NCI-H2171 (cell line): ENCODE data around the gene HLCS.
"Not testable (repeated sequence)": the region's sequence is repeated elsewhere in the genome, so short reads cannot be mapped to it uniquely, and the experiment has no call there.

Experiments
- DNase-seq: peaks from one replicate; lab custom pipeline; 2025; lab: John Stamatoyannopoulos, UW

Gene HLCS

DNA sequence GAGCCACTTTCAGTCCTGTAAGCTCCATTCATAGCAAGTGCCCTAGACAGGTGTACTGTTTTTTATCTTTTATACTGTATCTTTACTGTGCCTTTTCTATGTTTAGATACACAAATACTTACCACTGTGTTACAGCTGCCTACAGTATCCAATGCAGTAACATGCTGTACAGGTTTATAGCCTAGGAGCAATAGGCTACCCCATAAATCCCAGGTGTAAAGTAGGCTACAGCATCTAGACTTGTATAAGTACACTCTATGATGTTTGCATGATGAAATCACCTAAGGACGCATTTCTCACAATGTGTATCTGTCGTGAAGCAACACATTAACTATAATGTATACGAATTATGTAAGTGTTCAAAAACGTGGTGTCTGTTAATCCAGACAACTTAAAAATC, 10.7 kb downstream of the HLCS start:
- DNase-seq: no peak

DNA sequence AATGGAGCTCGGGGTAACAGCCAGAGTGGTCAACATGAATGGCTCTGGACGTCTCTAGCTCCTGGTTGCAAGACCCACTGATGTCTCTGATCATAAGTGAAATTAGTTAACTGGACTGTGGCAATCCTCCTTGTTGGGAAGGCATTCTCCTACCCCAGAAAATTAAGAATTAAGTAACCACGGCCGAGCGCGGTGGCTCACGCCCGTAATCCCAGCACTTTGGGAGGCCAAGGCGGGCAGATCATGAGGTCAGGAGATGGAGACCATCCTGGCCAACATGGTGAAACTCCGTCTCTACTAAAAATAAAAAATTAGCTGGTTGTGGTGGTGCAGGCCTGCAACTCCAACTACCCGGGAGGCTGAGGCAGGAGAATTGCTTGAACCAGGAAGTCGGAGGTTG, 14.1 kb downstream of the HLCS start:
- DNase-seq: not testable (repeated sequence)

DNA sequence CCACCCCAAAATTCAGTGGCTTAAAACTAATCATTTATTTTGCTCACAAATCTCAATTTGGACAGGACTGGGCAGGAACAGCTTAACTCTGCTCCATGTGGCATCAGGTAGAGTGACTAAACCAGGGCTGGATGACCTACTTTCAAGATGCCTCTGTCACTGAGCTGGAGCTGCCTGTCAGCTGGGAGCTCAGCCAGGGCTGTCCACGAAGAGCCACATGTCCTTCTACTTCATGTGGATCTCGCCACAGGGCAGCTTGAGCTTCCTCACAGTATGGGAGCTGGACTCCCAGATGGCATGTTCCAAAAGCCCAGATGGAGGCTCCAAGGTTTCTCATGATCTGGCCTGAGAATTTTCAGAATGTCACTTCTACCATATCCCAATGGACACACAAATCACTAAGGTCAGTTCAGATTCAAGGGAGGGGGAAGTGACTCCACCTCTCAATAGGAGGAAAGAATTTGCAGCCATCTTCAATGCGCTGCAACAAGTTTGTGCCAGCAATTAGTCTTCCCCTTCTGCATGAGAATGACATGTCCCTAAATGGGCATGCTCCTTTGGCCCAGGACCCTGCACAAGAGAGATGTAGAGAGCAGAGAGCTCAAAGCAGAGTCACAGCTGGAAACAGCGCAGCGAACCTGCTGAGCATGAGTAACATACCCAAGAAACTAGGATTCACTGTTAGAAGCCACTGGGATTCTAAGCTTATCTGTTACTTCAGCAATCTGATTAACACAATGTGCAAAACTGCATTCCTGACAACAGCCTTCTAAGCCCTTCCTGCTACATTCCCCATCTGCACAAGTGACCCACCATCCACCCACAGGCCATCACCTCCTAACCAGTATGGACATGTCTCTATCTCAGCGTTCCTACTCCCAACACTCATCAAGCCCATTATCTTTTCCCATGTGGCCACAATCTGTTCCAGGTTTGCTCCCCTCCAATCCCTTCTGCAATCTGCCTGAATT, 17.0 kb downstream of the HLCS start:
- no peak for DNase-seq

DNA sequence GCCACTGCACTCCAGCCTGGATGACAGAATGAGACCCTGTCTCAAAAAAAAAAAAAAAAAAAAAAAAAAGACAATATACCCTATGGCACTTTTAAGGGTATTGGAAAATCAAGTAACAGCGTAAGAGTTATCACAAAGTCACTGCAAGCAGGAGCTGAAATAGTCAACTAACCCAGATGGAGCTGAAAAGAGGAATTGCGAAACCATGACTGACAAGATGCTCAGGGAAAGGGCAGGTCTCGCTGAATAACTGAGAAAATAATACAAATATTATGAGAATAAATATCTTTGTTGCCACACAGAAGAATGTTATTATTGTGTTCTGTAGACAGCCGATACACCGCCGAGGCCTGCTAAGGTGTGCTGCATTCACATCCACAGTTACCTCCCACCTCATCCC, 17.8 kb downstream of the HLCS start:
- DNase-seq: no peak

DNA sequence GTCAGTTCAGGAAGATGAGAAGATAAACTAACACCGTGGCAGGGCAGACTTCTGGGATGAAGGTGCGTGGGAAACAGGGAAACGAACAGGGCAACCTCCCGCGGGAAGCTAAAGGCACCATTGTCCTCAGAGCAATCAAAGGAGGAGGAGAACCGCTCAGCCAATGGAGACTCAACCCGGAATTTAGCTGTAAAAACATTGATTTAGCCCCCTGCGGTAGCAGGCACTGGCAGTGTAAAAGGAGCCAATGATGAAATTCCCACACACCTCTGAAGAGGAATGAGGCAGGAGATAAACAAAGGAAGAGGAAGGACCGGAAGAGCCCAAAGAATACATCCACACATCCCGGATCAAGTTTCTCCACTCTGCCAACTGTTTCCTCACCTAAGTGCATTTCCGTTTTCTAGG, 19.5 kb downstream of the HLCS start:
- DNase-seq: no peak

DNA sequence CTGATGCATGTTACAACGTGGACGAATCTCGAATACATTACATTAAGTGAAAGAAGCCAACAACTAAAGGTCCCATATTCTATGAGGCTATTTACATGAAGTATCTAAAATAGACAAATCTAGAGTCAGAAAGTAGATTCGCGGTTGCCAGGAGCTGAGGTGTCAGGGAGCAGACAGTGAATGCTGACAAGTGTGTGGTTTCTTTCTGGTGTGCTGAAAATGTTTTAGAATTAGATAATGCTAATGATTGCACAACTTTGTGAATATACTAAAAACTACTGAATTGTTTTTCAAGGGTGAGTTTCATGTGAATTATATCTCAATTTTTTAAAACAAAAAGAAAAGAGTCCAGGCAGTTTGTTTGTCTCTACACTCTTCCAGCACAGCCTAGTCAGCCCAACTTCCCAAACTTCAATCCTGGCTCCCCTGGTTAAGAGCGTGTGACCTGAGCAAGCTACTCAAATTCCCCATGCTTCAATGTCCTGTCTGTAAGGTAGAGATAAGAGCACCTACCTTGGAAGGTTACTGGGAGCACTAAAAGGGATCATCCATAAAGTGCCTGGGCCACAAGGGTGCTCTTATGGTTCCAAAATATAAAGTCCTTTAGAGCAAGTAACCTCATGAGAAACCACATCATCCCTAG, 20.9 kb downstream of the HLCS start:
- no peak for DNase-seq

DNA sequence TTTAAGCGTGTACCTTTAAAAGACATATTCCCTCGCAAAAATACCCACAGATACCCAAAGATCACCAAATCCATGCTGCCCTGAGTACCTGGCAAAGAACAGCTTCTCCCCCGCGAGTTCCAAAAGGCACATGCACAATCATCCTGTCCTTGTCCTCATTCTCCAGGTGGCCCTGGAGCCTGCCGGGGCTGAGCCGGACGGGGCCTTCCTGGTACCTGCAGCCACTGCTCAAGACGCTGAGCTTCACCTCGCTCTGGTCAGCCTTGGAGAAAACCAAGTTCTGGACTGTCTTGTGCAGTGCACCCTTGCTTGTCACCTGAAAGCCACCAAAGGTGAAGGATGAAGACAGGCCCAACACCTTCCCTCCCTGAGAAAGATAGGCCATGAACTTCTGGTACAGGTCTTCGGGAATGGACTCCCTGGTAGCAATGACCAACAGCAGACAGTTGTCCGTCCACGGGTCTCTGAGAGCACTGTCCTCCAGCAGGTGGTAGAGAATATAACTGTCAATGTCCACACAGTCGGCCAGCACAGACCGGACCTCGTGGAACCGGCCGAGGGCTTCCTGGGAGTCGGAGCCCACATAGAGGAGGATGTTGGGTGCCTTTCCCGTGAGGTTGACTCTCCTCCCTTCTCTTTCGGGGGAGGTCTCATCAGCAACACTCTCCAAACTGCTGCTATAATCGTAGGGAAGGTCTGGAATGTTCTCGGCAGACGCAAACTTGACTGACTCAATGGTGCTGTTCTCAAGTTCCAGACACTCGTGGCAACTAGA, 29.9 kb downstream of the HLCS start:
- no peak for DNase-seq

DNA sequence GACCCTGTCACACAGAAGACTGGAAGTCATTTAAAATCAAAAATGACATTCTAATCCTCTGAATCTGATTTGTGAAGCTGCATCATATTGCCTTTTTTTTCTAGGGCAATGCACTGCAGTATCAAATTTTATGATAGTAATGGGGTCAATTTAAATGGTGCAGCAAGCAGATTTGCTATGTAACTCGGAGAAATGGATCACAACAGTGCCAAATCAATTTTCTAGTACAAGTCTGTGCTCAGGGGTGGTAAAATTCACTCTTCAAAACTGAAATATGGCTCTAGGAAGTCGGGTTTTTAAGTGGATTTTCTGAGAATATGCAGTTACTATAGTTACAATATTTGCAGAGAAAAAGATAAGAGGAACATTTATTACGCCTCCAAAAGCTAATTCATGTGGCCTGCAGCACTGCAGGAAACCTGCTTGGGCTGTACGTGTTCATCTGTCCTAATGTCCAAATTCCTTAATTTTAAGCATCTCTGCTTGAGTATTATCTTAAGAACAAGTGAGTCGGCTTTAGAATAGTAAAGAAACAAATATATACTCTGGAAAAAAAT, 31.5 kb downstream of the HLCS start:
- no peak for DNase-seq

DNA sequence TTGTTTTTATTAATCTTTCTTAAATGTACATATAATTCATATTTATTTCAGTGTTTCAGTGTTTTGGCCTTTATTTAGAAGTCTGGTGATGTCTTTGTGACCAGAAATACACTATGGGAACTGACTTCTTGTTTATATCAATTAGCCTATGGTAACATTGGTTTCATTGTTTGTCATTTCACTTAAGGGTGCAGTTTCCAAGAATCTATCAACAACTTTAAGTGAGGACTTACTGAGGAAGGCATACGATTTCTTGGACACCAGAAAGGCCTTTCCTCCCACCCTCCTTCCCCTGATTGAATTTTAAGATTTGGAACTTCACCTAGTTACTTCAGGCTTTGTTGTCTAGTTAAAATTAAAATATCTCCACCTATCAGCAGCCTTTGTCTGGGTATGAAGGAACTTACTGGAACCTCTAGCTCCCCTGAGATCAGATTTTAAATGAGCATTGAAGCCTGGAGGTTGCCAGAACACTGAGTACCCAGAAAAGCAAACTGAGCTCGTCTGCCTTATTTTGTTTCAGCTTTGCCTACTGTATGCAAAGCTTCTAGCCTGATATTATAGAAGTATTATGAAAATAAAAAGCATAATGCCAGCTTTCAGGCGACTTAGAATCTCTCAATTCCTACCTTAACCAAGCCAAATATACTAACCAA, 34.2 kb downstream of the HLCS start:
- DNase-seq: no peak

DNA sequence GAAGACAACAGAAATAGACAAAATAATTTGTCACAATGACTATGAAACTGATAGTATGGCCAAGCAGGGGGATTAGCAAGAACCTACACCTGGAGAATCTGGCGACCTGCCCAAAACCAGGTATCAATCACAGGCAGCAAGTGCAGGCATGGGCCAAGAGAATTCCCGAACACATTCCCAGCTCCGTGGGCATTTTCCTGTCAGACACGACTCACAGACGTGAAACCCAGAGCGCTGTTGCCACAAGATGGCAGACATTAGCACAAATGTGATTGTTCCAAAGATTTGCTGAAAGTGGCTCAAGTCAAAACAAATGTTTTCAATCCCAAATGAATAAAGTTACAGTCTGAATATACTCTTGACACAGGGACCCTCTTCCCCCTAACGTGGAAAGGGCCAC, 36.8 kb downstream of the HLCS start:
- no peak for DNase-seq

DNA sequence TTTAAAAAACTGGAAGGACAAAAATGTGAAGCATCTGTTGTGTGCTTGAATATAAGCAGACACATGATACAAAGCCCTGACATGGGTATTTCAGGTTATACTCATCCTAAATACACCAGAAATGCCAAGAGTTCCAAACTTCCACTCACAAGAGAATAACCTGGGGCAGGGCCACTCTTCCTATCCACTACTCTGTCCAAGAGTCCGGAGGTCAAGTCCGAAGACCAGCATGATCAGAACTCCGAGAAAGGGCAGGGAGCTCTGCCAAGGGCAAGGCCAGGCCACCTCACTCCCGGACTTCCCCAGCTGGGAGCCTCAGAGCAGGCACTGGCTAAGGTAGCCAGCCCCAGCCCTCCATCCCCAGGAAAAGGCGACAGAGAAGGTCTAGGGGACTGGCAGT, 37.5 kb downstream of the HLCS start:
- DNase-seq: no peak

DNA sequence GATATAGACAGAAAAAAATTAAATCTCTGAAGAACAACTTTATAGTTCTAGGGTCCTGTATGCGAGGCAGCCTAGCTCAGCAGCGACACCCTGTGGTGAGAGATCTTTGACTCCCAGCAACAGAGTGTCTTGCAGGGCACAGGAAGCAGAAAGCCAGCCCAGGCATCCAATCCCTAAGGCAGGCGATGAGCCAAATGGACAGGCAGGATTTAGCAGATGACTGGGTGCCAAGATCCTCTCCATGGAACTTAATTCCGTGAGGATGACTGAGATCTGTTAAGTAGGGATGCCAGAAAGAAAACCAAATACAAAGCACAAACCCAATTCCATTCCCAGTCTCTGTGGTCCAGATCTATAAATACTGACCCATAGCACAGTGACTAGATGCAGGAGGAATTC, 38.8 kb downstream of the HLCS start:
- peak; percentile 20 for DNase-seq

DNA sequence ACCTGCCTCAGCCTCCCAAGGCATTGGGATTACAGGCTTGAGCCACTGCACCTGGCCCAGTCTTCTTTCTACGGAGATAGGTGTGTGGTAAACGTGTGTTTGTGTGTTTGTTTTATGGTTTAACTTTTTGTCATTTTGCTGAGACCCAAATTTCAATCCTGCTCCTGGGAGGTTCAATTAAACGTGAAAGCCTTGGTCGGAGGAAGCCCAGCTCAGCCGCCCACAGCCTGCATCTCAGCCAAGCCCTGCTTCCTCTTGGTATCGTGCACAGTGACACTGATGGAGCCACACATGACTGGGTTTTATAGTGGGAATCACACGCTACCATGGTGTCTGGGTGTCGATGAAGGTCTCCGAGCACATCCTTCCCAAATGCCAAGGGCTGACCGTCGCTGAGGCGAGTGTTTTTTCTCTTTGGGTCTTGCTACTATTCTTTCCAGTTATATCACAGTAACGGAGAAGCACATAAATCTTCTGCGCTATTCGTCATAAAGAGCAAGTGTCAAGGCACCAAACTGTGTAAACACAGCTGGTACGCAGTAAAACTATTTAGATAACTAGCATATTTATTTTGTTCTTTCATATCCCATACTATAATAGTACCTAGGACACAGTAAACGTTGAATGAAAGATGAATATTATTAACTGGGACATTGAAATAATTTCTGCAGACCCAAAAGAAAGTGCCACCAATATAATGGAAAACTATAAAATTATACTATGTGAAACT, 39.3 kb downstream of the HLCS start:
- DNase-seq: no peak

DNA sequence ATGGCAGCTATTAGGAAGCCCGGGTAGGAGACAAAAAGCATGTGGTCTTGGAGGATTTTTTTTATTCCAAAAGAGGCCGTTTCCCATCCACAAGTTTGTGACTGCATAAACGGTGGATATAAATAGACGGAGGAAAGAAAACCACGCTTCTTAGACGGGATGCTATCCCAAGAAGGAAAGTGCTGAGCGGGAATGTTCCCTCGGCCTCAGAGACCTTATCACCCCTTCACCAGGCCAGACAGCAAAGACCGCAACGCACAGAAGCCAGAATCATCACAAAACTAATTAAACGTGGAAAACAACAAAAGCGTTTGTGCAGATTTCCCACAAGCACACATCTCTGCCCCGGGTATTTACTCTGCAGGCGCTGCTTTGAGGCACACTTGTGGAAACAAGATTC, 43.2 kb downstream of the HLCS start:
- no peak for DNase-seq

DNA sequence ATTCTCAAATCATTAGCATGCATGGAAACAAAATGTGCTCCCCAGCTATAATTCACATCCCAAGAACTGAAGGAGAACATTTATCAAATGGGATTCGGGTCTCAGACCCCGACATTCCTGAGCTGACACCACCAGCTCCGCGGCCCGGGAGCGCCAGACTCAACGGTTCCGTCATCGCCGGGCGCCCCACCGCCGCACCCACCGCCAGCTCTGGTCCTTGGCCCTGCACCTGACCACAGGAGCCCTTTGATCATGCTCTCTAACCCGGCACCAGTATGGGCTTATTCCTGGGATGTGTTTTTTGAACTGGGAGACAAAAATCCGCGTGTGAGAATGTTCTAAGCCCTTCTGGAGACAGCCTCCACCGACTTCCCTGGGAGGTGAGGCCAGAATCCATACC, 43.6 kb downstream of the HLCS start:
- DNase-seq: no peak

DNA sequence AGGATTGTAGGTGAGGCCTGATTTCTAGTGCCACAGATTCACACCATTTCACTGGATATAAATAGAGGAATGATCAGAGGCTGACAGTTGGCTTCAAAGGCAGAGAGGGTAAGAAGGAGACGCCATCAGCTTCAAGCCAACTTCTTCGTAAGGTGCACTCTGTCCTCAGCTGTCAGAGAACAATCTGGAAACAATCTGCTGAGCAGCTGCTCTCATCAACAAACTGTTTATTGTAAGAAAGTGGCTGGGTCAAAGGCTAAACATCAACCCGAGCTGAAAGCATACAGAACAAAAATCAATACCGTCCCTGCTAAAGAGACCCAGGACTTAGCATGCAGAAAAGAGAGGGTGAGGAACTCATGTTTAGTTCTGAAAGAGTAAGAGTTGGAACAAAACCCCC, 48.2 kb downstream of the HLCS start:
- no peak for DNase-seq

DNA sequence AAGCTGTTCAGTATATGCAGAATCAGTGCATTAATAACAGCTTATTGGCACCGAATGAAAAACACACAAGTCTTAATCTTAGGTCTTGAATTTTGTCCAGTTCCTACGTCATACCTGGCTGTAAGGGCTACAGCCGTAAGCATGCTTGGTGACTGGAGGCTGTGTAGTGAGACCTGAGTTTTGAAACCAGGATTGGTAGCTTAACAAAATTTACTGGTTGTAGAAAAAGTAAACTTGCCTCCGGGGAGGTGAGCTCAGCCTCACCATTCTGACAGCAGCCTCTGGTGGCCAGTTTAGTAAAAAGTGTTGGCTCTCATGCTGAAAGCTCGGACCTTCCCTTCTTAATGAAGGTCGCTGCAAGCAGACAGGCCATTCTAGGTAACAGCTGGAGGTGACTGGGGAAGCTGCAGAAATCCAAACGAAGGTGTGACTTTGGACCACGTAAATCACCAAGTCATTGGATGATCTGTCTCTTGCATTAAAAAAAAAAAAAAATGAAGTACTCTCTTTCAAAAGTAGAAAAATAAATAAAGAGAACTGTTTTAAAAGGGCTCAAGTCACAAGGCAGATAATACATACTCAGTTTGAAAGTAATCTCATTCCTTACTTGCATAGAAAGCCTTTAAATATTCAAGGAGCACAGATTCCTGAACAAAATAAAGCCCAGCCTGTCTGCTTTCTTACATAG, 48.9 kb downstream of the HLCS start:
- DNase-seq: no peak

DNA sequence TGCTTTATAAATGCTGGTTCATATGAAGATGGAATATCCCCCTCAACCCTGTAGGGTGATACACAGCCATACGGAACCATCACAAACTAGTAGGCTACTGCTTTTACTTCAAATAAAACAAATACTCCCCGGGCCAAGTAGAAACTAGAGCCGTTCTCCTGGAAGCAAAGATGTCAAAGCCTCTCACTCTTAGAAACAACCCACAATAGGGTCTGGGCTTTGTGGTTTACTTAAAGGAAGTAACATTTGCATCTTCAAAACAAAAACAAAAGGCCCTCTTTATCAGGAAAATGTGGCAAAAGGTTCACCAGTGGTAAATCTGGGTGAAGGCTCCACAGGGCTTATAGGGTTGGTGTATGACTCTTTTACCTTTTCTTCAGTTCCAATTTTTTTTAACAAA, 49.8 kb downstream of the HLCS start:
- DNase-seq: no peak

DNA sequence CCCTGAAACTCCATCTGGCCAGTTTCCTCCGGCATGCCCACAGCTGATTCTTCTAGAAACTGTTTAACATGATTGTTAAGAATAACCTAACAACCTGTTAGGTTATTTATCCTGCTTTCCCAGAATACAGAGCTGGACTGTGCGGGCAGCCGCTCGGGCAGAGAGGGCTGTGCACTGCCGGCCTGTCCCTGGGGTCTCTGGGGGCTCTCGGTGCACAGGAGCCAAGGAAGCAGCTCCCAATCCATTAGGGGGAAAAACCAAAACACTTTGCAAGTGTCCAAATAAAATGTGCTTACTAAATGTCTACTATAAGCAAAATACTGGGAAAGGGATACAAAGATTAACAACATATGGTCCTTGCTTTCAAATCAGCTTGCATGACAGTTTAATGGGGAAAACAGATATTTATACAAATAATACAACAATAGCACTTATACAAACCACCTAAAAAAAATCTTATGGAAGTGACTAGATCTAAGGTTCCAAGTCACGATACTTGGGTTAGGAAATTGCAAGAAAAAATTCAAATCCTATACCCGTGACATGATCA, 50.7 kb downstream of the HLCS start:
- no peak for DNase-seq

DNA sequence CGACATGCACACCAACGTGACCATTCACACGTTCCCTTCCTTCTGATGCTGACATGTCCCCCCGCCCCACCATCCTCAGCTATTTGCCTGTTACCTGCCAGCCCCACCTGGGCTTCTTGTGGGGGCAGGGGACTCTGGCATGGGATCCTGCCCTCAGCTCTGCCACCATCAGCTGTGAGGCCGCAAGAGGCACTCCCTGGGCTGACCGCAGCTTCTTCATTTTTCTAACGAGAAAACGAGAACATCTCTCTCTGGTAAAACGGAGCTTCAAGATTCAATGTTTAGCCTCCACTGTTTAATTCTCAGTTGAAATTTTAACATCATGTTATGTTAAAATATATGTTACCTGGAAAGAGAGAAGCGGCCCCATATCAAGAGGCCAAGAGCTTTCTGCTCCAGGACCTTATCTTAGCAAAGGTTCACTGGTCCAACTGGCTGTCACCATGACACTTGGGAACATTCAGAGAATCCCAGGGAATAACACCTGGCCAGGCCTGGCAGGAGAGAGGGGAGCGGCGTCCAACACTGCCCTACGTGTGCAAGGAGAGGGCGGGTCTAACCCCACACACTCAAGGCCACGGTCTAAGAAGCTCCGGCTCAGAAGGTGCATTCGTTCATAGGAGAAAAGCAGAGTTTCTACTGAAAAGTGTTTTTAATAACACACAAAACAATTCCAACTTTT, 51.3 kb downstream of the HLCS start:
- no peak for DNase-seq
